ENCODE data around the gene CDKN2C.
"Not testable (repeated sequence)": the region's sequence is repeated elsewhere in the genome, so short reads cannot be mapped to it uniquely, and the experiment has no call there.

Gene CDKN2C

DNA sequence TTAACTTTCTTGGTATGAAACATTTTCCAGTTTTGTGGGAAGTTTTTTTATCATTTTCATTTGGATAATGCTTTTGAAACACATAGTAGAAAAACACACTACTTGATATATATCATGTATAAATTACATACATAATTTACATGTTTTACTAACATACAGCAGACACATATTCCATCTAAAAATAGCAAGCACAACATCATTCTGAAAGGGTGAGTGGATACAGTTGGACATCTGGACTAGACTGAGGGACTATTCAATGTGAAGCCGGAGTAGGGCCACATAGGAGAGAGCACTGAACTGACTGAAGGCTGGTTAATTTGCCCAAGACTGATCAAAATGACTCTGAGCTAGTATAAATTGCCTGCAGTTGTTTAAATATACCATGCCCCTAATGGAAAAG, 11.7 kb downstream of the CDKN2C start:
- DNase-seq = no peak

DNA sequence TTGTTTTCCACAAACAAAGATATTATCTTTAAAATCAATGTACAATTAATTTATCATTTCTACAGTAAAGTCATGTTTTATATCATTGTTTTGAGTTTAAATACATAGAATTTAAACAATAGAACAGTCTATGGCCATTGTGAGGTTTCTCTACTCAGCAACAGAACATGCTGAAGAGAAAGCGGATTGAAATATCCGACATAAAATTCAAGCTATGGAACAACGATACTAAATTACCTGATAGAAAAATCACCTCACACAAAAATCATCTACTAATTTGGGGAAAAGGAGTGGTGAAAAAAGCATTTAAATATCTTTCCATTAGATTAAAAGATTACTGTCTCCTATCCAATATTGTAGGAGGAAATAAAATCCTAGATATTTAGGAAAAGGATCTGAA, 12.6 kb downstream of the CDKN2C start:
- DNase-seq = no peak

DNA sequence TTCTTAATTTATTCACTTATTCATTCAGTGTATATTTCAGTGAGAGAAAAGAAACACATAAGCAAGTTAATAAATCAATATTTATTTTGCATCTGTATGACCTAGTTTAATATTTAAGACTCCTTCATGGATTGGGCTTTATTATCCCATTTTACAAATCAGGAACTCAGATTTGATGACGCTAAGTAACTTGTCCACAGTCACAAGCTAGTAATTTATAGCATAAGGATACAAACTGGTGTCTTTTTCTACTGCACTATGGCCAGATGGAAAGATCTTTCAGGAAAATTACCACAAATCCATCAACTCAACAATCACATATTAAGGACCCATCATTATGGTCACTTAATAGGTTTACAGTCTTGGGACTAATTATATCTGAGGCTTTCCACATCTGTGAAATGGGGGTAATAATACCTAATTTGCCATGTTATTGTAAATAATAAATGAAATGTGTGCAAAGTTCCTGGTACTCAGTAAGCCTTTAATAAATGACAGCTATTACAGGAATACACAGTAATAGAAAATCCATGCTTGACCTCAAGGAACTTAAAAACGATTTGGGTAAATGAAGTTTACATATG, 13.3 kb downstream of the CDKN2C start:
- DNase-seq = no peak

DNA sequence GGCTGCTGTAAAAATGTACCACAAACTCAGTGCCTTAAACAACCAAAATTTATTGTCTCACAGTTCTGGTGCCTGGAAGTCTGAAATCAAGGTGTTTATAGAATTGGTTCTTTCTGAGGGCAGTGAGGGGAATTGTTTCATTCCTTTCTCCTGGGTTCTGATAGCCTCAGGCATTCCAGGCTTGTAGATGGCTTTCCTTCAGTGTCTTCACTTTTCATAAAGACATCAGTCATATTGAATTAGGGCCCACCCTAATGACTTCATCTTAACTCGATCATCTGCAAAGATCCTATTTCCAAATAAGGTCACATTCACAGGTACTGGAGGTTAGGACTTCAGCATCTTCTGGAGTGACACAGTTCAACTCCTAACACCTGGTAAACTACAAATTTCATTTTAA, 15.0 kb downstream of the CDKN2C start:
- DNase-seq = no peak

DNA sequence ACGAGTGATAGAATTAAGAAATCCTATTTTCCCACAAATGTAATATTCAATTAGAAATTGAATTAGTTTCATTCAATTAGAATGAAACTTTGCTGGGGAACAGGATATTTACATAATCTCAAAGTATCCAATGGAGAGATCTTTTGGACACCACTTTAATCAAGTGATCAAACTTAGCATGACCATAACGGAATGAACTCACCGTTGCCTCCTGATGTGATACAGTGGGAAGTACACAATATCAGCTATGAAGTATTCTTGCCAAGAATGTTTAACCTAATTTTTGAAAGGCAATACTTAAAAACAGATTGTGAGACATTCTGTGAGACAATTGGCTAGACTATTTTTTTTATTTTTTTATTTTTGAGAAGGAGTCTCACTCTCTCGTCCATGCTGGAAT, 16.6 kb downstream of the CDKN2C start:
- no peak for DNase-seq

DNA sequence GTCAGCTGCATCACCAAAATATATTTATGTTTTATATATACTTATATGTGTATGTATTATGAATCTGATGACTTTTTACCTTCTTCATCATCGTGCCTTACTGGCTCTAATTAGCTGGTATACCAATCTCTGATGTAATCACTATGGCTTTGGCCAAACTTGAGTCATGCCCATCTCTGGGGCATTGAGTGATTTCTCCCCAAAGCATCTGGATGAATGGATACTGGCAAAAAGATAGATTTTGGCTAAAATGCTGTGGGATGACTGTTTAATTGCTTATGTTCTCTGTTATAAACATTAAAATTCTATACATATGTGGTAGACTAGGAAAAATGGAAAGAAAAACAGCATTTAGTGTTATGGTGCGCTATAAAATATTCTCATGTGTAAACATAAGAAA, 19.6 kb downstream of the CDKN2C start:
- no peak for DNase-seq

DNA sequence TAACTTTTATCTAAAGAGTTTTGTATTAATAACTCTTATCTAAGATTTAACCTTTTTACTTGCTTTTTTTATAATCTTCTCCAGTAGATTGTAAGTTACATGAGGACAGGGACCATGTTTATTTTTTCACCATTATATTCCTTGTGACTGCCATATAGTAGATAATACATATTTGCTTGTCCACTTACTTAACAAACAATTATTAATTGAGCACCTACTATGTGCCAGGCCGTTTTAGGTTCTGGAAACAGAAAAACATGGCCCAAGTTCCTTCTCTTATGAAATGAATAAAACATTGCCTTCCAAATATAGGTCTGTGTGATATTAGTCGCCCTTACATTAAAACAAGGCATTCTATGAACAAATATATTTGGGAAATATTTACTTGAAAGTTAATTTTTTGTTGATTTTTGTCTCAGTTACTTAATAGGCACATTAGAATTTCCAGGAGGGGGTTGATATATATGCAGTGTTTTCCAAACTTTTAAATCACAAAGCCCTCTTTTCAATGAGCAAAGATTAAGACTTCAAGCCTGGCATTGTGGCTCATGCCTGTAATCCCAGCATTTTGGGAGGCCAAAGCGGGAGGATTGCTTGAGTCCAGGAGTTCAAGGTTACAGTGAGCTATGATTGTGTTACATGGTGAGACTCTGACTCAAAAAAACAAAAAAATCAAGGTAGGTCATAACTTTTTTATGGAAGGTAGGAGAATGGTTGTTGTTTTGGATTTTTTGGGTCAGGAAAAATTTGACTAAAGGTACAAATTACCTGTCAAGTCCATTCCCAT, 22.7 kb downstream of the CDKN2C start:
- no peak for DNase-seq

DNA sequence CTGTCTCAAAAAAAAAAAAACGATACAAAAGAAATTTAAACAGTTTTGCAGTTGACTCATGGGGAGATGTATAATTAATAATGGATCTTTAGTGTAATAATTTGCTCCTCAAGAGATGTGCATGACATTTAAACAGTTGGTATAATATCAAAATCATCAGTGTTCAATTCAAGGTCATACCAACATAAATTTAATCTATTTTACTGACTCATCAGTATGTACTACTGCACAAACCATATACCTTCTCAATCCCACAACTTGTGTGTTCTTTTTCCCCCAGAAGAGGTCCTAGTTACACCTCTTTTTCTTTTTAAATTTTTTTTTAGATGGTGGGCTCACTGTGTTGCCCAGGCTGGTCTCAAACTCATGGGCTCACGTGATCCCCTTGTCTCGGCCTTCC, 23.6 kb downstream of the CDKN2C start:
- no peak for DNase-seq

DNA sequence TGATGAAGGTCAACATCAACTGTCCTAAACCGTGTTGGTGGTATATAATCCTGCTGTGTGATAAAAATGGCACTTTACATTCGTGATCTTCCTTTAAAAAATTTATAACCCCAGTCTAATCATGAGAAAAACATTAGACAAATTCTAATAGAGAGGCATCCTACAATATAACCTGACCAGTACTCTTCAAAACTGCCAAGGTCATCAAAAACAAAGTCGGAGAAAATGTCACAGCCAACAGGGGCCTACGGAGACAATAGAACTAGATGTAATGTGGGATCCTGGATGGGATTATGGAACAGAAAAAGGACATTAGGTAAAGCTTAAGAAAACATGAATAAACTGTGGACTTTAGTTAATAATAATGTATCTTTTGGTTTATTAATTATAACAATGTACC, 25.0 kb downstream of the CDKN2C start:
- no peak for DNase-seq

DNA sequence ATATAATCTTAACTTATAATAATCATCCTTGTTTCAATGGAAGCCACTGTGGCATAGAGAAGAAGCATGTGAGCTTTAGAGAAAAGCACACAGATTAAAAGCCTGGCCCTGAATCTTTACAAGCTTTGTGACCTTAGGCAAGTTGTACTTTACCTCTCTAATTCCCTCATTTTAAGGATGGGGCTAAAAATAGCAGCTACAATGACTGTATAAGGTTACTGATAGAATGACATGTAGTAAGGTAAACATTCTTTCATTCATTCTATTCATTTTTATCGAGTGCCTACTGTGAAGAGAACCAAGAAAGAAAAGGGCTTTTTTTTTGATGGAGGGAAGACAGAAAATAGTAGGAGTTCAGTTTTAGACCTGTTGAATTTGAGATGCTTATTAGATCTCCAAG, 25.6 kb downstream of the CDKN2C start:
- no peak for DNase-seq

DNA sequence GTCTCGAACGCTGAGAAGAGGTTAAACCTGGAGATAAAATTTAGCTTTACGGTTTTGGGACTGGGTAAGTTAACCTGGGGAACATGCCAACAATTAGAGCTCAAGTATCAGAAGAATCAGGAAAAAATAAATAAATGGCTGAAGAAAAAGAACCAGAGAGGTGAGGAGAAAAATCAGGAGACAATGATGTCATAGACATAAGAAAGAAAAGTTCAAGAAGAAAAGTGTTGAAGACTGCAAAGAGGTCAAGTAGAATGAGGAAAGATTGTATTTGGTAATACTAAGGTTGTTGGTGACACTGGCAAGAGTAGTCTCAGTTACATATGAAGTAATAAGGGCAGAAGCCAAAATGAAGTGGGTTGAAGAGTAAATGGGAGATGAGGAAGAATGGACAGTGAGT, 26.0 kb downstream of the CDKN2C start:
- DNase-seq = no peak

DNA sequence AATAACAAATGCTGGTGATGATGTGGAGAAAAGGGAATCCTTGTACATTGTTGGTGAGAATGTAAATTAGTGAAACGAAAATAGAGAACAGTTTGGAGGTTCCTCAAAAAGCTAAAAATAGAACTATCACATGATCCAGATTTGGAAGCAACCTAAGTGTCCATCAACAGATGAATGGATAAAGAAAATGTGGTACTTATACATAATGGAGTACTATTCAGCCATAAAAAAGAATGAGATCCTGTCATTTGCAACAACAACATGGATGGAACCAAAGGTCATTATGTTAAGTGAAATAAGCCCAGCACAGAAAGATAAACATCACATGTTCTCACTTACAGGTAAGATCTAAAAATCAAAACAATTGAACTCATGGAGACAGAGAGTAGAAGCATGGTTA, 29.3 kb downstream of the CDKN2C start:
- DNase-seq = not testable (repeated sequence)

DNA sequence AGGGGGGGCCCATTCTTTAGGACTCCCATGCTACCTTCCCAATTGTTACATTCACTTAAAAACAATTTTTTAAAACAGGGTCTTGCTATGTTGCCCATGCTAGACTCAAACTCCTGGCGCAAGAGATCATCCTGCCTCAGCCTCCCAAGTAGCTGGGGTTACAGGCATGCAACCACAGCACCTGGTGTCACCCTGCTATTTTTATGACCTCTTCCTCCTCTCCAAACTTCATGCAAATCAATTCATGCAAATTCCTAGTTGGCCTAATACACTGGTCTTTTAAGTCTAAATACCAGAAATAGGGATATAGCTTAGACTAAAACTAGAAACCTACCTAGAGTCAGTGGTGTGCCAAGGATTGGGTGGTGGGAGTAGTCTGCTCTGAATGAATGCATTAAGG, 30.1 kb downstream of the CDKN2C start:
- no peak for DNase-seq

DNA sequence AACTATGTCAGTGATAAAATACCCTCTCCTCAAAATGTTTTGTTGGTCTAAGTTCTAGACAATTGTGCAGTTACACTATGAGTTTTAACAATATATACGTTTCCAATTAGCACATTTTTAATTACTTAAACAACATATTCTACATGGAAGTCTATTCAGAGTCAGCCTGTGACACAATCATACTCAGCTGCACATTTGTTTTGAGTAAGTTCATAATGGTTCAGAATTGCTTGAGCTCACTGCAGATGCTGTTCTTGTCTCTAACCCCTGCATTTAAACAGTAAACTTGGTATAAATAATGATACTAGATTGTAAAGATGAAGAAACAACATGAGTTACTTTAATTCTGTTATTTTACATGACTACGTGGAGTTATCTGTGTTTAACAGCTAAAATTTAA, 30.6 kb downstream of the CDKN2C start:
- DNase-seq = no peak

DNA sequence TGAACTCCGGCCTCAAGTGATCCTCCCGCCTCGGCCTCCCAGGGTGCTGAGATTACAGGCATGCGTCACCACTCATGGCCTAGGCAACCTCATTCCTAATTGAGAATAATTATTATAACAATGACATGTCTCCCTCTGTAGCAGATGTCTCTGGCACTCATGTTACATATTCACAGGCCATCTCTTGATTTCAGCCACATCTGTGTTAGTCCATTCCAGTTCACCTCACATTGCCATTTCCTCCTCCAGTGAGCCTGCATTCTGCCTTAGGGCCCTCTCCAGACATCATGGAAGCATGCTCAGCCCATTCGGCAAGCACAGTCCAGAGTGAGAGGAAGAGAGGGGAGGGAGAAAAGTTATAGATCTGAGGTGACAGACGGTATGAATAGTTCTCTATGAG, 32.5 kb downstream of the CDKN2C start:
- no peak for DNase-seq

DNA sequence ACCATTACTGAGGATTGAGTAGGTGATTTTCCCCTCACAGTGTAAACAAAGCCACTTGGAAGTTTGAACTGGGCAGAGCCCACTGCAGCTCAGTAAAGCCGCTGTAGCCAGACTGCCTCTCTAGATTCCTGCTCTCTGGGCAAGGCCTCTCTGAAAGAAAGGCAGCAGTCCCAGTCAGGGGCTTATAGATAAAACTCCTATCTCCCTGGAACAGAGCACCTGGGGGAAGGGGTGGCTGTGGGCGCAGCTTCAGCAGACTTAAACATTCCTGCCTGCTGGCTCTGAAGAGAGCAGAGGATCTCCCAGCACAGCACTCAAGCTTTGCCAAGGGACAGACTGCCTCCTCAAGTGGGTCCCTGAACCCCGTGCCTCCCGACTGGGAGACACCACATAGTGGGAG, 35.5 kb downstream of the CDKN2C start:
- DNase-seq = not testable (repeated sequence)

DNA sequence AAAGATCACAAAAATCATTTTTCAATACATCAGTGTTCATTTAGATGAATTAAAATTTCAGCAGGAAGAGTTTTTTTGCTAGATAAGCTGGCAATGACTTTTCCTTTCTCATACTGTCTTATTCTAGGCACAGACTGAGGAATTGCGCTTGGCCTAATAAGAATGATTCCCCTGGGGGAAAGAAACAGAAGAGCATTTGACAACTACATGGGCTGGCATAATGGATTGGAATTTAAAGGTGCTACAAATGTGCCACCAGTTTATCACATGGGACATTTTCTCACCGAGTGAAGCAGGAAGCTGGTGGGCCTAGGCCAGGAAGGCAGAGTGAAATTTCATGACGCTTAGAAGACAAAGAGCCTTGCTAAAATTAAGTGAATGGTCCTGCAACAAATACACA, 39.3 kb downstream of the CDKN2C start:
- no peak for DNase-seq

DNA sequence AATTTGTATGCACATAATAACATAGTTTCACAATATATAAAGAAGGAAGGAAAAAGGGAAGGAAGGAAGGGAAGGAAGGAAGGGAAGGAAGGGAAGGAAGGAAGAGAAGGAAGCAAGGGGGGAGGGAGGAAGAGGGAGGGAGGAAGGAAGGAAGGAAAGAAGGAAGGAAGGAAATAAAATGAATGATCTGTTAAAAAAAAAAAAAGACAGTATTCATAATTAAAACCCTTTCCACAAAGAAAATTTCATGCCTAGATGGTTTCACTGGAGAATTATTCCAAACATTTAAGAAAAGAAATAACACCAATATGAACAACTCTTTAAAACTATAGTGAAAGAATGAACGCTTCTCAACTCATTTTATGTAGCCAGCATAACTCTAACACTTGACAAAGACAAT, 44.8 kb downstream of the CDKN2C start:
- DNase-seq = no peak

DNA sequence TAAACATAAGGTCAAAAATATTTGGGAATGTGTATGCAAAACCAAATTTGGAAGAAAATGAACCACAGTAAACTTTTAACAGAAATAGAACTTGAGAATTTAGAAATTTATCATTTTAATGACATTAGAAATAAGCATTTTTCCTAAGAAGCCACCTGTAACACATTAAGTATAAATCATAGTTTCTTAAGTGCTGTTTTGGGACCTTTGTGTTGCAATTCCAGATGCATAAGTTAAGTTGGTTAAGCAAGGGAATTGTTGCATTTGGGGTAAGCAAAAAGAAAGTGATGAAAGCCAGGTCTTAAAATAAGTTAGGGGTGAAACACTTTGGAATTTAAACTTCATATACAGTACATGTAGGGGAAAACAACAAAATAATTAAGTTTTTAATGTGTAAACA, 49.8 kb downstream of the CDKN2C start:
- no peak for DNase-seq
